Hypothalamus (tissue), 51 donors: ENCODE measurements around the gene EGLN3.
A peak's percentile ranks its signal among the peaks of the same experiment; 100 is the strongest.
"Not testable (repeated sequence)": the region's sequence is repeated elsewhere in the genome, so short reads cannot be mapped to it uniquely, and the experiment has no call there.

ENCODE experiments used
- DNase-seq, 51 donors: peaks; one replicate each; lab custom pipeline; 2025; lab: John Stamatoyannopoulos, UW

Gene EGLN3

GRCh38 chr14:33963892-33964291 lies 13.0 kb upstream of the EGLN3 start:
- no peak for DNase-seq

DNA sequence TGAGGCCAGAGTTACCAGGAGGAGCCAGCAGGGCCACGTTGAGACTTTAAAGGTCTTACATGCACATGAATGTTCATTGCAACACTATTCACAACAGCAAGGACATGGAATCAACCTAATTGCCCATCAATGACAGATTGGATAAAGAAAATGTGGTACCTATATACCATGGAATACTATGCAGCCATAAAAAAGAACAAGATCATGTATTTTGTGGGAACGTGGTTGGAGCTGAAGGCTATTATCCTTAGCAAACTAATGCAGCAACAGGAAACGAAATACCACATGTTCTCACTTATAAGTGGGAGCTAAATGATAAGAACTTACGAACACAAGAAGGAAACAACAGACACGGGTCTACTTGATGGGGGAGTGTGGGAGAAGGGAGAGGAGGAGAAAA lies 11.6 kb upstream of the EGLN3 start:
- not testable (repeated sequence) for DNase-seq

DNA sequence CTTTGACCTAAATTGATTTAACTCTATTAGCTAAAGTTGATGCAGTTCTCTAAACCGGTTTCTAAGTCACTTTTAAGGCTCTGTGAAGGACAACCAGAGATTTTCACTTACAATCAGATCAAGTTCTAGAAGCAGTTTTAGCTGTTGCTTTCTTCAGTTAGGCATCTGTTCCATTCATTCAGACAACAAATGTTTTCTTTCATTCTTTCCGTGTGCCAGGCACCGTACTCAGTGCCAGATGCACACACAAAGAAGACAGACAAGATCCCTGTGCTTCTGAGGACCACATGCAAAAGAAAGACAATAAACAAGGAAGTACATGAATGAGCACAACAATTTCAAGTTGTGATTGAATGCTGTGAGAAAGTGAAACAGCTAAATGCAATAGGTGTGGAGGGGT lies 11.1 kb upstream of the EGLN3 start:
- DNase-seq: peak in 17 of 51 donors; percentile 4 to 61 (median 23)

- peak in 34 of 51 donors; percentile 9 to 83 (median 52) for DNase-seq
Measured at GRCh38 chr14:33959692-33960151, 8.8 kb upstream of the EGLN3 start.

DNA sequence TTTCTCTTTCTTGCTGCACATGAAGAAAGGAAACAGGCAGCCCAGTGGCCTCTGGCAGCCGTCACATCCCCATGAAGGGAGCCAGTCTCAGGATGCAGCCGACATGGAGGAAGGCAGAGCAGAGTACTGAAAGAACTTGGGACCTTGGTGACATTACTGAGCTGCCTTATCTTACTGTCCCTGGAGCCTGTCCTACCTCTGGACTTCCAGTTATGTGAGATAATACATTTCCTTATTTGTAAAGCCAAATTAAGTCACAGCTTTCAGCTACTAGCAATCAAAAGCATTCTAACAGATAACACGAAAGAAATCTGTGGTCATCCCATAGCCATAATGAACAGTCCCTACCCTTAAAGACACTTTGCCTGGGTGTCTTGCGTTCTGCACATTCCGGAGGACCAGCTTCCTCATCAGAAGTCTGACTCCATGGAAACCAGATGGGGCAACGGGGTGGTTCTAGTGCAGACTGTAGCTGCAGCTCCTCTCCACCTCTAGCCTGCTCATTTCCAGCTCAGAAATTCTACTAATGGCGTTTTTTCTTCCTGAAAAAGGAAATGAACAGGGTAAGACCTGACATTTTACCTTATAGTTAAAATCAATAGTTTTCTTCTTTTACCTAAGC lies 7.8 kb upstream of the EGLN3 start:
- DNase-seq: no peak

DNA sequence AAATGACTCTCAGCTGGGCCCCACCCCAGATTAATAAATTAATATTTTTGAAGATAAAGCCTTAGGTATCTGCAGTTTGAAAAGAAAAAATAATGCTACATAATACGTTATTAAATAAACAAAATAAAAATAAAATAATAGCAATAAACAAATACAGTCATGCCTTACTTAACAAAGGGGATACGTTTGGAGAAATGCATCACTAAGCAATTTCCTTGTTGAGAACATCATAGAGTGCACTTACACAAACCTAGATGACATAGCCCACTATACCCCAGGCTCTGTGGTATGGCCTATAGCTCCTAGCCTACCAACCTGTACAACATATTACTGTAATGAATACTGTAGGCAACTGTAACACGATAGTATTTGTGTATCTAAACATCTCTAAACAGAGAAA lies 7.1 kb upstream of the EGLN3 start:
- DNase-seq: no peak

- DNase-seq: no peak
Measured at GRCh38 chr14:33957299-33957698, 6.4 kb upstream of the EGLN3 start.

- no peak for DNase-seq
Measured at GRCh38 chr14:33956640-33957039, 5.8 kb upstream of the EGLN3 start.

DNA sequence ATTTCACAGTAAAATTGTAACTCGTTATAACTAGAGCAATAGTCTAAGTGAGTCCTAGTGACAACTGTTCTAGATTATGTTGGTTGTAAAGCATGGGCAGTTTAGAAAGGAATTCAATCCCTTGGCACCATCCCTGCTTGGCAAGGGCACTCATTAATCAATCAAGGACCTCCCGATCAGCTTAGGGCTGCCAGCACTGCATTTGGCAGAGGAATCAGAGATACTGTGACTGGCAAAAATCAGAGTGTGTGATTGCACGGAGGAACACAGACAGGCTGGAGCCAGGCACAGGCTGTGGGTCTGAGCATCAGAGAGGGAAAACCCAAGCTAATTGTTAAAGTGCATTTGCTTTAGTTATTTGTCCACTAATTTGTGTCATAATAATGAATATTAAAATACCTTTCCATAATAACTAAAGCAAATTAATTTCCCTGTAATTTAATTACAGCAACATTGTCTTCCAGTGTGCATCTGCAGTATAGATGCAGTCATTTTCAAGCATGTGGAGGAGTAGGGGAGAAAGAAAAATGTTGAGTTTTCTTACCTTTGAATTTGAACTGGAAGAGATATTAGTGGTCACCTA lies 3.2 kb upstream of the EGLN3 start:
- DNase-seq: no peak

- DNase-seq: no peak
Measured at GRCh38 chr14:33952541-33952940, 1.7 kb upstream of the EGLN3 start.

GRCh38 chr14:33951183-33951840 lies 438 bp upstream of the EGLN3 start:
- no peak for DNase-seq

- peak in 2 of 51 donors; percentile 36 to 44 for DNase-seq
Measured at GRCh38 chr14:33949411-33949893, 1.4 kb downstream of the EGLN3 start.

DNA sequence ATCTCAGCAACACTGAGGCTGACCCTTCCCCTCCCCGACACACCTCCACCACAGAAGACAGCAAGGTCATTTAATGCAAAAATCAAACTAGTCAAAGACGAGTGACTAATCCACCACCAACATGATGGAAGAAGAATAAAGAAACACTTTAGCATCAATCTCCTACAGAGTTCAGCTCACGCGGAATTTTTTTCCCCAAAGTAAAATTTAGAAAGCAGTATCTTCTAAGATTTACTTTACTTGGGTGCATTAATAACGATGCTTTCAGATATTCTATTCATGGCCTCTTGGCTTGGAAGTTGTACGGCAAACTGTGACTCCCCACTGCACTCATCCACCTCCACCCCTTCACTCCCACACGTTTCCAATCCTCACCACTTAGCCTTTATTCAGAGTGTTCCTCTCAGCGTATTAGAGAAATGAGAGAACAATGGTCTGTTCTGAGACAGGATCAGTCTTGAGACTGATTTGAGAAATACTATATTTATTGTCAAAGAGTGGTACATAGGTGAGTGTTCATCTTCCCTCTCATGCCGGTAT lies 1.9 kb downstream of the EGLN3 start:
- DNase-seq: no peak

DNA sequence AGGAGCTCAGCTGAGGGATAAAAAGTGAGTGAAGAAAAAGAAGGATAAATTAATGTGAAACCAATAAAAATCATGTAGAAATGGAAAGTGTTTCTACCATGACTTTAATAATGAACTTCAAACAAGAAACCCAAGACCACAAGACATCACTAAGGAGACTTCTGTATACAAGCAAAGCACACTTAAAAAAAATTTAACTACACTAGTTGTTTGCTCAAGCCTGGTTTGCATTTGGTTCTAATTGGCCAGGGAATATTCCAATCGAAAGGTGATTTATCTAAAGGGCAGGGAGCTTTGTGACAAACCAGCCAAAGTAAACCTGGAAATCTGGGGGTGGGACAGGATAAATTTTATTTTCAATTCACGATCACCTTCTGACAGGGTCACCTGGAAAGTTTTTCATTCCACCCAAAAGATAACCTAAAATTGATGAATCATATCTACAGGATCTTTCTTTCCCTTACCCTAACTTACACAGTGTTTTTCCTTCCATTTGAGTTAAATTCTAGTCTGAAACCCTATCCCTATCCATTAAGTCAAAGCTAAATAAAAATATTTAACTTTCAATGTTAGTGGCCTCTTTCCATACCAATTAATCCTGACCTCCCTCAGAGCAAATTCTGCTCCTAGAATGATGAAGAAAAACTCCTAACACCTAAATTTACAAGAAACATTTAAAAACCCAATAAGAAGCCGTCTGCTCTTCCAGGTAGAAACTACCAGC lies 2.6 kb downstream of the EGLN3 start:
- no peak for DNase-seq

DNA sequence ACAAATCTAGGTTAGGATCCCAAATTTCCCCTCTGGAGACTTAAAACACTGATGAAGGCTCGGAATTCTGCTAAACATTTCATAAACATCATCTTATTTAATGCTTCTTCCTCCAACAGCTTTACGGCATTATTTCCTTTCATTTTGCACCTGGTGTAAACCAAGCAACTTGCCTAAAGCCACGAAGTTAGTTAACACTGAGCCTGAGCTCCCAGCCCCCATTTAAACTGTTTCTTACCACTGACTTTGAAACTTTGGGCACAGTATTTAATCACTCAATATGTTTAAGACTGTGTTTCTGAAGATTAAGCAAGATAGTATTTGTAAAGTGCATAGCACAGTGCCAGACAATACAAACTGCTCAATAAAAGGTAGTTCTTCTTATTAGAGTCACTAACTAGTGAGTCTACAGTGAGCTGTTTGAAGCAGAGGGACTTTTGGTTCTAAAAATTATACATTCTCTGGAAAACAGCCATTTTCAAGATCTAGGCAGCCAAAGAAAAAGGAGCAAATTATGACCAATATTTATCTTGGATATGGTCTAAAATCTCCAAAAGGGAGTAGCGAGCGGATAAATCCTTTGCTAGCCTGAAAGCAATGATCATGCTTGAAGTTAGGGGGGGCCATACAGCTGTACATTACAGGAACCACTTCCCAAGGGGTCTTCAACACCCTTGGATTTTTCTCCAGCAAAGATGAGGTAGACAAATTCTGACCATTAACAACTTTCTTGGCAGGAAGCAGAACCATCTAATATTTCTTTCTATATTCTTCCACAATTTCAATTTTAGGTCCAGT lies 4.0 kb downstream of the EGLN3 start:
- DNase-seq: no peak

- DNase-seq: no peak
Measured at GRCh38 chr14:33945210-33946088, 5.4 kb downstream of the EGLN3 start.

GRCh38 chr14:33943096-33943883 lies 7.6 kb downstream of the EGLN3 start:
- peak in 26 of 51 donors; percentile 12 to 71 (median 34) for DNase-seq

DNA sequence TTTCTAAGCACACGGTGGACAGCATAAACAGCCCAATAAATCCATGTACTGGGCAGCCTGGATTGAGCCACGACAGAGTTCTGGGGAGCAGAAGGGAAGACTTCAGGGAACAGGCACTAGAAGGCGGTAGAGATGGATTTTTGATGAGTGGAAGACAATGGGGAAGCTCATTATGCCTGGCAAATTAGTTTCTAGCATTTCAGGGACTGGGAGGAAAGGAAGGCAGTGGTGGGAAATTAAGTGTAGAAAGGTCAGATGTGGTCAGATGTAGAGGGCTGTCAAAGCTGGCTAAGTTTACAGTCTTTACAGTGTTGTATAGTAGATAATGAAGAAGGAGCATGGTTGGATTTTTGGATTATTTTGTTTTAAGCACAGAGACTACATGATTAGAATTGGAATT lies 9.2 kb downstream of the EGLN3 start:
- DNase-seq: no peak
